Activated naive CD8-positive, alpha-beta T cell (primary cell): ENCODE measurements around the gene MEIS1.

Experiments used
- H3K27ac Mint-ChIP-seq: one replicate; pipeline ENCODE4 v1.8.0; 2021; ENCODE audit warnings: mixed read lengths
- H3K27me3 Mint-ChIP-seq: one replicate; pipeline ENCODE4 v1.8.0; 2021; ENCODE audit warnings: mixed read lengths
- H3K36me3 Mint-ChIP-seq: one replicate; pipeline ENCODE4 v1.8.0; 2021; ENCODE audit warnings: mixed read lengths
- H3K4me1 Mint-ChIP-seq: one replicate; pipeline ENCODE4 v1.8.0; 2021; ENCODE audit warnings: low read depth, mixed read lengths
- H3K4me3 Mint-ChIP-seq: one replicate; pipeline ENCODE4 v1.8.0; 2021; ENCODE audit warnings: mild to moderate bottlenecking, mixed read lengths
- H3K9me3 Mint-ChIP-seq: one replicate; pipeline ENCODE4 v1.8.0; 2021; ENCODE audit warnings: low read depth, mixed read lengths

Gene MEIS1

GRCh38 chr2:66519264-66519843 is 84.4 kb downstream of the MEIS1 start:
- Mint-ChIP-seq H3K4me3 (no peak overlapping the region), H3K27ac (no peak overlapping the region), H3K27me3 (no peaks in the 10 kb centered on the region), H3K4me1 (no peaks in the 10 kb centered on the region), H3K9me3 (no peaks in the 10 kb centered on the region), H3K36me3 (no peaks in the 10 kb centered on the region)

GRCh38 chr2:66521291-66521922 is 86.5 kb downstream of the MEIS1 start:
- Mint-ChIP-seq H3K27ac (no peak overlapping the region), H3K4me1 (no peaks in the 10 kb centered on the region), H3K36me3 (no peaks in the 10 kb centered on the region), H3K27me3 (no peaks in the 10 kb centered on the region), H3K4me3 (no peak overlapping the region), H3K9me3 (no peaks in the 10 kb centered on the region)

GRCh38 chr2:66522611-66523376 is 87.9 kb downstream of the MEIS1 start:
- no peaks in the 10 kb centered on the region for H3K27me3 Mint-ChIP-seq
- H3K4me1 Mint-ChIP-seq: no peaks in the 10 kb centered on the region
- no peaks in the 10 kb centered on the region for H3K9me3 Mint-ChIP-seq
- H3K4me3 Mint-ChIP-seq: no peak overlapping the region
- H3K27ac Mint-ChIP-seq: no peak overlapping the region
- no peaks in the 10 kb centered on the region for H3K36me3 Mint-ChIP-seq

GRCh38 chr2:66523377-66523969 is 88.5 kb downstream of the MEIS1 start:
- no peaks in the 10 kb centered on the region for H3K36me3 Mint-ChIP-seq
- H3K27me3 Mint-ChIP-seq: no peaks in the 10 kb centered on the region

GRCh38 chr2:66523990-66524389 is 89.1 kb downstream of the MEIS1 start:
- Mint-ChIP-seq H3K27me3 (no peaks in the 10 kb centered on the region), H3K36me3 (no peaks in the 10 kb centered on the region), H3K9me3 (no peaks in the 10 kb centered on the region), H3K27ac (no peak overlapping the region), H3K4me3 (no peak overlapping the region), H3K4me1 (no peaks in the 10 kb centered on the region)

More at GRCh38 chr2:66523377-66523969, 88.5 kb downstream of the MEIS1 start:
- Mint-ChIP-seq H3K9me3 (no peaks in the 10 kb centered on the region), H3K27ac (no peak overlapping the region), H3K4me1 (no peaks in the 10 kb centered on the region), H3K4me3 (no peak overlapping the region)

- H3K36me3 Mint-ChIP-seq: no peaks in the 10 kb centered on the region
- no peak overlapping the region for H3K4me3 Mint-ChIP-seq
- H3K27me3 Mint-ChIP-seq: no peaks in the 10 kb centered on the region
- H3K27ac Mint-ChIP-seq: no peak overlapping the region
- H3K9me3 Mint-ChIP-seq: no peaks in the 10 kb centered on the region
- H3K4me1 Mint-ChIP-seq: no peaks in the 10 kb centered on the region
Measured at GRCh38 chr2:66525606-66526005, 90.7 kb downstream of the MEIS1 start.

- no peaks in the 10 kb centered on the region for H3K36me3 Mint-ChIP-seq
- H3K27me3 Mint-ChIP-seq: no peaks in the 10 kb centered on the region
- no peaks in the 10 kb centered on the region for H3K9me3 Mint-ChIP-seq
- no peaks in the 10 kb centered on the region for H3K4me1 Mint-ChIP-seq
- no peak overlapping the region for H3K4me3 Mint-ChIP-seq
- H3K27ac Mint-ChIP-seq: no peak overlapping the region
Measured at GRCh38 chr2:66526180-66526579, 91.3 kb downstream of the MEIS1 start.

GRCh38 chr2:66528974-66529724 is 94.2 kb downstream of the MEIS1 start:
- H3K27ac Mint-ChIP-seq: no peak overlapping the region
- H3K36me3 Mint-ChIP-seq: no peaks in the 10 kb centered on the region
- H3K4me3 Mint-ChIP-seq: no peak overlapping the region
- H3K9me3 Mint-ChIP-seq: no peaks in the 10 kb centered on the region
- H3K4me1 Mint-ChIP-seq: no peaks in the 10 kb centered on the region
- H3K27me3 Mint-ChIP-seq: no peaks in the 10 kb centered on the region

GRCh38 chr2:66530651-66531050 is 95.7 kb downstream of the MEIS1 start:
- H3K4me3 Mint-ChIP-seq: no peak overlapping the region
- H3K4me1 Mint-ChIP-seq: no peaks in the 10 kb centered on the region
- no peaks in the 10 kb centered on the region for H3K9me3 Mint-ChIP-seq
- H3K36me3 Mint-ChIP-seq: no peaks in the 10 kb centered on the region
- no peaks in the 10 kb centered on the region for H3K27me3 Mint-ChIP-seq
- no peak overlapping the region for H3K27ac Mint-ChIP-seq

- Mint-ChIP-seq H3K9me3 (no peaks in the 10 kb centered on the region), H3K4me1 (no peaks in the 10 kb centered on the region), H3K27ac (no peak overlapping the region), H3K4me3 (no peak overlapping the region), H3K36me3 (no peaks in the 10 kb centered on the region), H3K27me3 (no peaks in the 10 kb centered on the region)
Measured at GRCh38 chr2:66531155-66531554, 96.2 kb downstream of the MEIS1 start.

- Mint-ChIP-seq H3K36me3 (no peaks in the 10 kb centered on the region), H3K4me3 (no peak overlapping the region), H3K4me1 (no peaks in the 10 kb centered on the region), H3K27me3 (no peaks in the 10 kb centered on the region), H3K27ac (no peak overlapping the region), H3K9me3 (no peaks in the 10 kb centered on the region)
Measured at GRCh38 chr2:66531567-66531966, 96.6 kb downstream of the MEIS1 start.

- Mint-ChIP-seq H3K4me1 (no peaks in the 10 kb centered on the region), H3K9me3 (no peaks in the 10 kb centered on the region), H3K27me3 (no peaks in the 10 kb centered on the region), H3K36me3 (no peaks in the 10 kb centered on the region), H3K4me3 (no peak overlapping the region), H3K27ac (no peak overlapping the region)
Measured at GRCh38 chr2:66532972-66533868, 98.3 kb downstream of the MEIS1 start.

GRCh38 chr2:66534461-66534860 is 99.5 kb downstream of the MEIS1 start:
- no peak overlapping the region for H3K4me3 Mint-ChIP-seq
- H3K9me3 Mint-ChIP-seq: no peaks in the 10 kb centered on the region
- no peak overlapping the region for H3K27ac Mint-ChIP-seq
- no peaks in the 10 kb centered on the region for H3K36me3 Mint-ChIP-seq
- H3K4me1 Mint-ChIP-seq: no peaks in the 10 kb centered on the region
- no peaks in the 10 kb centered on the region for H3K27me3 Mint-ChIP-seq
